HG03175 (cell line): Measurements from ENCODE around the gene SH3RF3.

Experiments used
- ATAC-seq: cut with Tn5 transposase; IDR thresholded peaks from one replicate; pipeline ENCODE4 v1.9.1; 2021; ENCODE audit warnings: mild to moderate bottlenecking, moderate library complexity; ENCODE audit not compliant: unreplicated experiment

The SH3RF3 gene

DNA sequence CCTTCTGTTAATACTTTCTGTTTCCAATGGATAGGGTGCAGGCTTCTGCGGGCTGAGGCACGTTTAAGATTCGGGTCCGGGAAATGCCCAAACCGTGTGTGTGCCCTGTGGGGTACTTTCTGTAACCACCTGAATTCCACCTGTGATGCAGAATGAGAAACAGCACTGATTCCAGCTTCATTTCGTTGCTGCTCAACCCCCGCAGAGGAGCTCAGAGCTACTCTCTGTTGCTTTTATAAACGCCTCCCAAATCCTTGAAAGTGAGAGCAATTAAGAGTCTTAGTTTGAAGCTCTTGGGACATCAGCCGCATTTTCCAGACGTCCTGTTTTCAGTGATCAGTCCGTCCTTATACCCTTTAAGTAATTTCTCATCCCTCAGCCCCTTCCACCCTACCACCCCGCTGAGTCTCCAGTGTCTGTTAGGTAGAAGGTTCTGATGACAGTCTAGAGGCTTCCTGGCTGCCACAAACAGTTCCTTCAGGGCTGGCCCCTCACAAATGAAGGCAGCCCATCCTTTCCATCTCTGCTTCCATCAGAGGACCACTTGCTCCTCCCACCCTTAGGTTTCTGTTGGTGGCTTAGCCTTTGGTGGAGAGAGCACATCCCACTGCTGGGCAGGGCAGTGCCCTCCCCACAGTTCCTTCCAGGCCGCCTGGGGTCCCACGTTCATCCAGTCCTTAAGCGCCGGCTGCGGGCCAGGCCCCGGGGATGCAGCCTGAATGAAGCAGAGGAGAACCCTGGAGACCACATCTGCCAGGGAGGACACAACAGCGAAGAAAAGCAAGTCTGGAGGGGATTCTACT, 254.7 kb downstream of the SH3RF3 start:
- no peak for ATAC-seq

DNA sequence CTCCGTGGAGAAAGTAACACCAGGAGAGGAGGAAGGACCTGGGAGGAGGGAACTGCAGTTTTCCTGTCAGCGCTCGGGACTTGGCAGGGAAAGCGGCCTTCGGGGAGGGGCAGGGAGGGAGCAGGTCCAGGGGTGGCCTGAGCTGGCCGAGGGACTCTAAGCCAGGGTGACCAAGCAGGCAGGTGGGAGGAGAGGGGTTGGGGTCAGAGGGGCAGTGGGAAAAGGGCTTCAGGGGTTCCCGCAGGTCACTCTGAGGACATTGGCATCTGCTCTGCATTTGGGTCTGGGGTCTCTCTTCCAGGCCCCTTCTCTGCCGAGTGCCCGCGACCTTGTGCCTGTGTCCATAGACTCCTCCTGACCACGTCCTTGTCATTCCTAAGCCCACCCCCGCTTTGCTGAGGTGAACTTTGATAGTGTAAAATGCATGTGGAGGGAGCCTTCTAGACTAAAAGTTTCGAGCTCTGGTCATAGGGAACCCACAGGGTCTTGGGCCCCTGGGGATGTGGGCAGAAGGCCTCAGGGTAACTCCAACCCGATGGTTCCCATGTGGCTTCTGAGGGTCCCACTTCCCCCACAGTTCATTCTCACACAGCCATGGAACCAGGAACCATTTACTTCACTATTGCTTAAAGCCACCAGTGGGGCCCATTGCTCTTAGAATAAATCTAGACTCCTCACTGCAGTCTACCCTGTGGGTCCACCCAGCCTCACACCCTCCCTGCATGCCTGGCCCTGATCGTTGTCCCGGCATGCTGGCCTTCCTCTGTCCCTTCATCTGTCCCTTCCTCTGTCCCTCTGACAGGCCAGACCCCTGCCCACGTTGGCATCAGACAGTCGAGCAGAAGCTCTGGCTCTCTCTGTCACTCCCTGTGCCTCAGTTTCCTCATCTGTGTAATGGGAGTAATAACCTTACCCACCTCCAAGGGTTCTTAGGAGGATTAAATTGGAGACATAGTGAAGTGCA, 255.6 kb downstream of the SH3RF3 start:
- no peak for ATAC-seq

DNA sequence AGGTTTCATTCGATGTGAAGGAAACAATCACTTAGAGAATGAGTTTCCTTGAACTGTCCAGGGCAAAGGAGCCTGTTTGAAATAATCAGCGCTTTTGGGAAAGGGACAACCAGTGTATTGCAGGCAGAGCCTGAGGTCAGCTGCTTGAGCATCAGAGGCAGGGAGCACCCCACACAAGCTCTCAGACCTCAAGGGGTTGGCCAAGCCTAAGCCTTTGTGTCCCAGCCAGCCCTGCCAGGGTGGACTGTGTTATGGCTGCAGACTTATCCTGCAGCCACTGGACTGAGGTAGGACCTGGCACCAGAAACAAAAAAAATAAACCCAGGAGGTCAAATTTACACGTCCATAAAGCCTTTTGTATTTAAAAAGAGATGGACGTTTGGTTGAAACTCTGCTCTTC, 256.5 kb downstream of the SH3RF3 start:
- ATAC-seq: no peak

- no peak for ATAC-seq
Observed at GRCh38 chr2:109386004-109386695, 257.1 kb downstream of the SH3RF3 start.

DNA sequence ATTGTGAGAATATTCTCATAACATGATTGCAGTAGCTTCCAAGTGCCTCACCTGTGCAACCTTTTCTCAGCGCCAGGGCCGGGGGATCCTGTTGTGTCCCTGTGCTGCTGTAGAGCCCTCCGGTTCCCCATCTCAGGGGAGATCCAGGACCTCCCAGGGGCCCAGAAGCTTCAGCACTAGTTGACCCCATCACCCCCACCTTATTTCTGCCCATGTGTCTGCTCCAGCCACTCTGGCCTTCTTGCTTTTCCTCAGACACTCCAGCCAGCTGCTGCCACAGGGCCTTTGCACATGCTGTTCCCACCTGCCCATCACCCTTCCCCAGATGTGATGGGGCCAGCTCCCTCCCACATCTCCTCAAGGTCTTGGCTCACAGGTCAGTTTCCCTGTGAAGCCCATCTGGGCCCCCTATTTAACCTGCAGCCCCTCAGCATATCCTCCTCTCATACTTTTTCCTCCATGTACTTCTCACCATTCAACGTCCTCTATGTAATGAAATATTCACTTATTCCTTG, 258.3 kb downstream of the SH3RF3 start:
- ATAC-seq: no peak

- no peak for ATAC-seq
Observed at GRCh38 chr2:109387778-109388469, 258.9 kb downstream of the SH3RF3 start.

- ATAC-seq: no peak
Observed at GRCh38 chr2:109391243-109391642, 262.2 kb downstream of the SH3RF3 start.

GRCh38 chr2:109392140-109392539, 263.1 kb downstream of the SH3RF3 start:
- ATAC-seq: no peak

DNA sequence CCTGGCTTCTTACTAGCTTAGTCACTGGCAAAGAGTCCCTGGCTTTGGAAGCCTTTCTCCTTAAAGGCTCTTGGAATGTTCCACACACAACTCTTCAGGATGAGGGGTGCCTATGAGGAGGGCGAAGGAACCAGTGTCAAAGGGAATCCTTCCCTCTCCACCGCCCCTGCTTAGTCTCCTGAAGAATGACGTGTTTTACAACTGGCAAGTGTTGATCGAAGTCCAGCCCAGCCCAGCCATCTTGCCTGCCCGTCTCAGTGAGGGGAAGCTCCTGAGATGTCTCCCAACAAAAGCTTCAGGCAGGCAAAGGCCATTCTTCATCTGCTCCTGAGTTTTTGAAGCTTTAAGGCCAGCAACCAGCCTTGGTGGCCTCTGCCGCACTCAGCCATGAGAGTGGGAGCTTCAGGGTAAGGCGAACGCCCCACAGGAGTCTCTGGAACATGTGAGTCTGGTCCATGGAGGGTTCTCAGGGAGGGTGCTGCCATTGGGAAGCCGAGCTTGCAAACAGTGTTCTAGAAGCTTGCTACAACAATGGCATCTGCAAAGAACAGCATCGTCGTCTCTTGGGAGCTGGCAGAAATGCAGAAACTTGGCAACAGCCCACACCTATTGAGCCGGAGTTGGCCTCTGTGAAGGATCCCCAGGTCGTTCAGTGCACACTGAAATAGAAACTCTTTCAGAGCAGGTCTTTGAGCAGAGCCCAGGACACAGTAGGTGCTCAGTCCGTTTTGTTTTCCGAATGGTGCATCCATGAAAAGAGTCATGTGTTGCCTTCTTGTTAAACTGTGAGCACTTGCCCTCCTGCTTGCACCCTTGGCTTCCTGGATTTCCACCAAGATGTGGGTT, 264.0 kb downstream of the SH3RF3 start:
- no peak for ATAC-seq

DNA sequence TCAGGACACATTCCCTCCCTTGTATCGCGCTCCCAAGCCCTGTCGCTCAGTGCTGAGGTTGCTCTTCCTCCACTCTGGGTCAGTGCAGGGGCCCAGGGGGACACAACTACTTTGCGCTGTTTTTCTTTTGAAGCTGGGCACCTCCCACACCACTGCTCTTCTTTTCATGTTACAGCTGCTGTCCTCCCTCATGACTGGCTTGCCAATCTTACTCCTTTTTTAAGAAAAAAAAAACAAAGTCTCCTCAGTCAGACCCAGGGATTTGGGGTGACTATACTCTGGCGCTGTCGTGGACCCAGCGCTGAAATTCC, 264.6 kb downstream of the SH3RF3 start:
- no peak for ATAC-seq

DNA sequence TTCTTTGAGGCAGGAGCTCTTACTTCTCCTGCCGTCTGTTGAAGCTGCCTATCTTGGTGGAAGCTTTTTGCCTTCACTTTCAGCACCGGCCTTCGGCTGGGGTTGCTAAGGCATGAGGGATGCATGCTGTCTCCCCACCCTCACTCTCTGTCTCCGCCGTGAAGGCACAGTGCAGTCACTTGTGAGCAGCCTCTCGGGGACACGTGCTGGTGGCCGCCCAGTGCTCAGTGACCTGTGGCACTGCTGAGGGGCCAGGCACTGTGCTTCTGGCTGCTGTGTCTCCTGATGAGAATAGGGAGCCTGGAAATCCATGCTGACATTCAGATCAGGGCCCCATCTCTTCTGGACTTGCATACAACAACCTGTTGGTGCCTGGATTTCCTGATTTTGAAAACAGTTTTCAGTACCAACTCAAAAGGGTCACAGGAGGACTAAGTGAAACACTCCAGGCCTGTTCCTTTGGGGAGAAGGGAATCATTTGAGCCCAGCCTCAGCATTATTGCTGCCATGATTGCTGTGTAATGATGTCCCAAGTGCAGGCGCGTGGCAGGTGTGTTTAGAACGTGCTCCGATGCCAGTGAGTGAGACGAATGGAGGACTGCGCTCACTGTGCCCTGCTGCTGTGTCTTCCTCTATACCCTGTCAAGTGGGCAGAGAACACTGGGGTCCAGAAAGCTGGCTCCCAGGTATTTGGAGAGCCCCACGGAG, 266.6 kb downstream of the SH3RF3 start:
- no peak for ATAC-seq

DNA sequence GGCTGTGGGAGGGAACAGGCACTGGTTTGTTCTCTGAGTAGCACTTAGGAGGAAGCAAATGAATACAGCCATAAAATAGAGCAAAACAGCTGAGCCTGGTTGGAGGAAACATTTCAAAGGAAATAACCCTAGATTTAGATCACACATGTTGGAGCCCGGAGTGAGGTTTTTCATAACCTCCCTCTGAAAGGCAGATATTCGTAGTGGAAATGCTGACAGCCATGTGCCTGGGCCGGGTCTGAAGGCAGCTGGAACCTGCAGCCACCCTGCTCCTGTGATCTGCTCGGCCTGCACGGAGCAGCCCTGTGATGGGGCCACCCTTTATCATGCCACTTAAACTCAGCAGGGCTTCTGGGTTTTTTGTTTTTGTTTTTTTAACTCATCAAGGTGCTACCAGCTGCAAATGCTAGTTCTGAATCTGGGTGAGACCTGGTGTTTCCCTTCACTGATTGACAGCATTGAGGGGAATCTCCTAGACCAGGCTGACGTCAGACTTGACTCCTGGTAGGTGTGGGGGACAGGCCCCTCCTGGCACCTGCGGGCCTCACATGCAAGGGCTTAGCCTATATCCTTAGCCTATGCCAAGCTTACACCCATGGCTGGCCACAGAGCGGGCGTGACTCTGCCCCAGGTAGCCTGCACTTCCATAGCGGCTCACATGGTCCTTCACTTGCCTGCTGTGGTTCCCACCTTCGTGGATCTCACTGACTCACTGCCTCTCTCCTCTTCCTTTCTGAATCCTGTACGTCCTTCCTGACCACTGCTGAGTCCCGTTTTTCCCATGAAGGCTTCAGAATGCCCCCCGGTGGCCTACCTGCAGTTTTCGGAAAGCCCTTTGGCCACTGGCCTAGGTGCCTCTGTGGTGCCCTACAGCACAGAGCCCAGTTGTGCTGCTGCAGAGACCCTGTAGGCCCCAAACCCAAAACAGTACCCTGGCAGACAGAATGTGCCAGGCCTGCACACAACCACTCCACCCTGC, 267.5 kb downstream of the SH3RF3 start:
- no peak for ATAC-seq

DNA sequence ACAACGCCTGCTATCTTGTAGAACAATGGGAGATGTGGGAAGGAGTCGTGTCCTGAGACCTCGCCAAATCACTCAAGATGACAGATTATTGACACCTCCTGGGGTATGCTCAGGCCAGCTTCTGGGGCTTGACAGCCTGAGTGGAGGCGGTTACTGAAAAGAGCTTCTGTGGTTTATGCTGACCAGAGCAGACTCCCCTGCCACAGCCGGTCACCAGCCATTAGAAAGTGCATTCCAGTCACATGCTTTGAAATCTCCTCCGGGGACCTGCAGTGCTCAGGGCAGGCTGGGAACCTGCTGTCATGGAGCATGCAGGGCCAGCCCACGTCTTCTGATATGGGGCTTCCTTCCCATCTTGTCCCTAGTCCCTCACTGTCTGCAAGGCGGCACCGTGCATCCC, 268.9 kb downstream of the SH3RF3 start:
- no peak for ATAC-seq

DNA sequence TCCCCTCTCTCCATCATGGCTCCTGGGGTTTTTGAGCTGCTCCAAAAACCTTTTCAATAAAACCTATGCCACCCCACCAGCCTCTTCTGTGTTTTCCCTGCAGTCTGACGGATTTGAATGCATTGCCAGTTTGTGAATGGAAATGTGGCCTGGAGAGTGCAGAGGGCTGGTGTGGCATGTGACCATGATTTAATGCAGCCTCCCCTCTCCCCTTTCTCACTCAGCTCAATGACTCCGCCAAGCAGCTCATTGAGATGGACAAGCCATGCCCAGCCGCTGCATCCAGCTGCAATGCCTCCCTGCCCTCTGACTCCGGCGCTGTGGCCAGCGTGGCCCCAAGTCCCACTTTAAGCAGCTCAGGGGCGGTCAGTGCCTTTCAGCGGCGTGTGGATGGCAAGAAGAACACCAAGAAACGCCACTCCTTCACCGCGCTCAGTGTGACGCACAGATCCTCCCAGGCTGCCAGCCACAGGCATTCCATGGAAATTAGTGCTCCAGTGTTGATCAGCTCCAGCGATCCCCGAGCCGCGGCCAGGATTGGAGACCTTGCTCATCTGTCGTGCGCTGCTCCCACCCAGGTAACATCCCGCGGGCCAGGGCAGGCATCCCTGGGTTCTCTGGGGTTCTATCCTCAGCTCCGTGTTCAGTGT, 269.5 kb downstream of the SH3RF3 start:
- ATAC-seq: no peak

GRCh38 chr2:109399066-109399465, 270.1 kb downstream of the SH3RF3 start:
- ATAC-seq: no peak

- no peak for ATAC-seq
Observed at GRCh38 chr2:109400102-109400501, 271.1 kb downstream of the SH3RF3 start.

GRCh38 chr2:109401370-109401769, 272.4 kb downstream of the SH3RF3 start:
- ATAC-seq: no peak
